Testis (tissue), 2 donors: Measurements from ENCODE around the gene ARPP19.

Experiments used
- CTCF ChIP-seq, 3 experiments: fragments of 450-650 bp in 2 of 3; fragments of 200-600 bp in 1 of 3; sonication (generic) in 1 of 3; IDR thresholded peaks; one replicate each; pipeline ENCODE4 v1.5.1; 2016 to 2019; ENCODE audit warnings: antibody characterized with exemption in 3 of 3, mild to moderate bottlenecking in 2 of 3, moderate library complexity in 1 of 3
- POLR2A ChIP-seq: fragments of 450-650 bp; IDR thresholded peaks from one replicate; pipeline ENCODE4 v1.6.1; 2017; ENCODE audit warnings: antibody characterized with exemption, mild to moderate bottlenecking, moderate library complexity

- no peak for TF ChIP-seq CTCF (IDR thresholded peaks at IDR 0.05)
- TF ChIP-seq POLR2A = no peak
These were observed 44.4 kb downstream of the ARPP19 start for GRCh38 chr15:52524223-52525136.
